ENCODE data around the gene OPN4.

GRCh38 chr10:86692023-86692514 is 37.7 kb downstream of the OPN4 start:
- TF ChIP-seq CTCF (IDR thresholded peaks at IDR 0.05; ENCODE audit: low read depth, low read length), result no peak
- TF ChIP-seq POLR2A (IDR thresholded peaks at IDR 0.05; ENCODE audit: extremely low read depth, insufficient read length), result no peak
